Measurements from ENCODE around the gene C1orf232. TPM values are rescaled to one million over a fixed set of nuclear protein-coding genes. Genes with fewer than 3 reads are reported as not detected.

The C1orf232 gene
- total and polyA plus RNA-seq, 9 of the 15 experiments (the other 6 are each of a cell fraction or from before 2014, with no cell fraction given): not detected

DNA sequence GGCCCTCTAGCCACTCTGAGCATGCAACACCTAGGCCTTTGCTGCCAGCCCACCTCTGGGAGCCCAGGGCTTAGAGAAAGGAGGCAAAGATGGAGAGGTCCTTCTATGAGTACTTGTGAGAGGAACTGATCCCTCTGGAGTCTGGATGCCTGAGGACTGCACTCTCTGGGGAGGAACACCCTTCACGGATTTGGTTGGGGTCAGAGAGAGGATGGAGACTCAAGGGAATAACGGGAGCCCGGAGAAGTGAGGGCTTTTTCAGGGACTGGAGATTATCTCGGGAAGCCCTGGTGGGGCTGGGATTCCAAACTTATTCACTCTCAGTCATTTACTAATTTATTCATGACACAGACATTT is 413 bp upstream of the C1orf232 start:
- Histone ChIP-seq H3K4me2 (ENCODE audit: insufficient read depth, low read length) (peak overlapping the region; percentile 96), H3K9ac (ENCODE audit: insufficient read depth in 1 of 2, low read depth in 2 of 2, low read length in 2 of 2) (peak overlapping the region; percentile 88 to 98; a peak in 3 of 4 replicates), H3K9me1 (ENCODE audit: control insufficient read depth, insufficient read depth, low read length) (peaks cover 4% of the 10 kb centered on the region), H3K79me2 (ENCODE audit: control insufficient read depth, insufficient read depth, low read length) (peaks cover 21% of the 10 kb centered on the region), H3K4me3 (peak overlapping the region; percentile 89), H3K27ac (ENCODE audit: extremely low read depth, low read depth, low read length) (peak overlapping the region; percentile 19; the same call in 1 of the 3 replicates), H3K27me3 (ENCODE audit: control insufficient read depth in 2 of 2, insufficient read depth in 2 of 2, low read length in 2 of 2) (no peaks in the 10 kb centered on the region), H3K4me1 (replicated peaks in 1 of 2; ENCODE audit: control insufficient read depth in 2 of 2, insufficient read depth in 2 of 2, low read length in 2 of 2) (peaks cover 22 to 43% of the 10 kb centered on the region in 2 experiments), H2AFZ (ENCODE audit: low read depth, low read length) (peak overlapping the region; percentile 90), H4K20me1 (replicated peaks; ENCODE audit: control insufficient read depth, insufficient read depth, low read length) (no peaks in the 10 kb centered on the region), H3K9me3 (replicated peaks; ENCODE audit: control insufficient read depth, insufficient read depth, low read depth, low read length) (no peaks in the 10 kb centered on the region), H3K36me3 (ENCODE audit: control insufficient read depth, insufficient read depth, low read length) (peaks cover 17% of the 10 kb centered on the region; the same call in 1 of the 3 replicates)
- peak in 1 of 4 experiments; percentile 8 for DNase-seq (ENCODE audit: extremely low read depth in 1 of 4, low spot score in 3 of 4)
- ChIA-PET POLR2A (interaction anchor here (0.6 to 1.6 kb wide), 13 partner anchors 9 to 380 kb away, joined by 3 to 12 read pairs (median 3); partner anchors contain the start of genes CATSPER4, CEP85 and SH3BGRL3), CTCF (ENCODE audit: low intra/inter-chr PET ratio) (interaction anchor here (0.7 to 1.9 kb wide), 4 partner anchors 31 to 153 kb away, joined by 3 to 8 read pairs (median 3); no protein-coding TSS in a partner anchor)
- in situ Hi-C loops (cut with MboI): no loop called here
- no TSS peak for BruUV-seq (replicated peaks)
- no peak for ATAC-seq
- intact Hi-C loops (cut with micrococcal nuclease): loop anchor here (2.0 kb wide), 2 partner anchors 32 to 66 kb away; partner anchors contain the start of gene CEP85
- 37% methylated on average over 4 of the region's 4 CpGs for WGBS (ENCODE audit: insufficient coverage, low coverage, missing lambda C conversion rate)
- FAIRE-seq: no peak
- TF ChIP-seq ZNF239 (CRISPR knock-in tag; IDR thresholded peaks at IDR 0.05) (no peak), RBM14 (IDR thresholded peaks at IDR 0.05; ENCODE audit: borderline replicate concordance, insufficient read depth, low read depth, low read length) (no peak), IRF2 (CRISPR knock-in tag; IDR thresholded peaks at IDR 0.05) (no peak), CBX3 (IDR thresholded peaks at IDR 0.05; ENCODE audit: borderline replicate concordance in 1 of 2, low read length in 2 of 2) (no peak), ZNF12 (CRISPR knock-in tag; IDR thresholded peaks at IDR 0.05) (0 out of 2 replicates have a peak, but pooled peaks have one; percentile 63), ARID2 (IDR thresholded peaks at IDR 0.05) (no peak), COPS2 (conservative IDR thresholded peaks at IDR 0.05) (no peak), MCM3 (IDR thresholded peaks at IDR 0.05) (no peak), FOS (IDR thresholded peaks at IDR 0.05; ENCODE audit: extremely low read depth, insufficient read length) (no peak), ZBTB17 (CRISPR knock-in tag; IDR thresholded peaks at IDR 0.05) (no peak), JUN (IDR thresholded peaks at IDR 0.05; ENCODE audit: borderline replicate concordance, low read depth, low read length) (no peak), JUN (CRISPR knock-in tag; IDR thresholded peaks at IDR 0.05; ENCODE audit: borderline replicate concordance) (no peak), PCBP2 (IDR thresholded peaks at IDR 0.05; ENCODE audit: low read depth, low read length, poor library complexity, severe bottlenecking) (no peak), ZNF431 (CRISPR knock-in tag; IDR thresholded peaks at IDR 0.05) (no peak), PYGO2 (tag; IDR thresholded peaks at IDR 0.05) (no peak), PRPF4 (IDR thresholded peaks at IDR 0.05; ENCODE audit: insufficient read depth, low read depth, low read length, poor library complexity, severe bottlenecking) (no peak), TCF7L2 (IDR thresholded peaks at IDR 0.05; ENCODE audit: low read depth, low read length) (no peak)
- TF ChIP-seq, protein P1, sequence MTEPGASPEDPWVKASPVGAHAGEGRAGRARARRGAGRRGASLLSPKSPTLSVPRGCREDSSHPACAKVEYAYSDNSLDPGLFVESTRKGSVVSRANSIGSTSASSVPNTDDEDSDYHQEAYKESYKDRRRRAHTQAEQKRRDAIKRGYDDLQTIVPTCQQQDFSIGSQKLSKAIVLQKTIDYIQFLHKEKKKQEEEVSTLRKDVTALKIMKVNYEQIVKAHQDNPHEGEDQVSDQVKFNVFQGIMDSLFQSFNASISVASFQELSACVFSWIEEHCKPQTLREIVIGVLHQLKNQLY (CRISPR knock-in tag; conservative IDR thresholded peaks at IDR 0.05): no peak
- TF ChIP-seq, protein P2, sequence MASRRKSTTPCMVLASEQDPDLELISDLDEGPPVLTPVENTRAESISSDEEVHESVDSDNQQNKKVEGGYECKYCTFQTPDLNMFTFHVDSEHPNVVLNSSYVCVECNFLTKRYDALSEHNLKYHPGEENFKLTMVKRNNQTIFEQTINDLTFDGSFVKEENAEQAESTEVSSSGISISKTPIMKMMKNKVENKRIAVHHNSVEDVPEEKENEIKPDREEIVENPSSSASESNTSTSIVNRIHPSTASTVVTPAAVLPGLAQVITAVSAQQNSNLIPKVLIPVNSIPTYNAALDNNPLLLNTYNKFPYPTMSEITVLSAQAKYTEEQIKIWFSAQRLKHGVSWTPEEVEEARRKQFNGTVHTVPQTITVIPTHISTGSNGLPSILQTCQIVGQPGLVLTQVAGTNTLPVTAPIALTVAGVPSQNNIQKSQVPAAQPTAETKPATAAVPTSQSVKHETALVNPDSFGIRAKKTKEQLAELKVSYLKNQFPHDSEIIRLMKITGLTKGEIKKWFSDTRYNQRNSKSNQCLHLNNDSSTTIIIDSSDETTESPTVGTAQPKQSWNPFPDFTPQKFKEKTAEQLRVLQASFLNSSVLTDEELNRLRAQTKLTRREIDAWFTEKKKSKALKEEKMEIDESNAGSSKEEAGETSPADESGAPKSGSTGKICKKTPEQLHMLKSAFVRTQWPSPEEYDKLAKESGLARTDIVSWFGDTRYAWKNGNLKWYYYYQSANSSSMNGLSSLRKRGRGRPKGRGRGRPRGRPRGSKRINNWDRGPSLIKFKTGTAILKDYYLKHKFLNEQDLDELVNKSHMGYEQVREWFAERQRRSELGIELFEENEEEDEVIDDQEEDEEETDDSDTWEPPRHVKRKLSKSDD (conservative IDR thresholded peaks at IDR 0.05; ENCODE audit: low read length): no peak
- TF ChIP-seq, protein P3, sequence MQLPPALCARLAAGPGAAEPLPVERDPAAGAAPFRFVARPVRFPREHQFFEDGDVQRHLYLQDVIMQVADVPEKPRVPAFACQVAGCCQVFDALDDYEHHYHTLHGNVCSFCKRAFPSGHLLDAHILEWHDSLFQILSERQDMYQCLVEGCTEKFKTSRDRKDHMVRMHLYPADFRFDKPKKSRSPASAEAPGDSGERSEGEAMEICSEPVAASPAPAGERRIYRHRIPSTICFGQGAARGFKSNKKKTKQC (CRISPR knock-in tag; IDR thresholded peaks at IDR 0.05): peak; percentile 38; the same call in 1 of the 2 replicates
